Measurements from ENCODE around the gene RASD2.

Gene RASD2

GRCh38 chr22:35541254-35541748, 670 bp downstream of the RASD2 start:
- no peak for DNase-seq (ENCODE audit: low spot score)

GRCh38 chr22:35542157-35542938, 1.7 kb downstream of the RASD2 start:
- DNase-seq (ENCODE audit: low spot score): no peak

GRCh38 chr22:35542939-35543516, 2.4 kb downstream of the RASD2 start:
- no peak for DNase-seq (ENCODE audit: low spot score)

- no peak for DNase-seq (ENCODE audit: low spot score)
Observed at GRCh38 chr22:35543702-35544101, 3.1 kb downstream of the RASD2 start.

GRCh38 chr22:35544189-35544588, 3.6 kb downstream of the RASD2 start:
- DNase-seq (ENCODE audit: low spot score): no peak

GRCh38 chr22:35544827-35545226, 4.2 kb downstream of the RASD2 start:
- DNase-seq (ENCODE audit: low spot score): no peak

- DNase-seq (ENCODE audit: low spot score): no peak
Observed at GRCh38 chr22:35546886-35547285, 6.3 kb downstream of the RASD2 start.

GRCh38 chr22:35547987-35548721, 7.5 kb downstream of the RASD2 start:
- DNase-seq (ENCODE audit: low spot score): no peak

GRCh38 chr22:35548722-35549112, 8.1 kb downstream of the RASD2 start:
- DNase-seq (ENCODE audit: low spot score): no peak

GRCh38 chr22:35549328-35549727, 8.7 kb downstream of the RASD2 start:
- no peak for DNase-seq (ENCODE audit: low spot score)

- DNase-seq (ENCODE audit: low spot score): no peak
Observed at GRCh38 chr22:35551549-35552177, 11.0 kb downstream of the RASD2 start.

GRCh38 chr22:35552196-35552842, 11.7 kb downstream of the RASD2 start:
- peak; percentile 82 for DNase-seq (ENCODE audit: low spot score)

GRCh38 chr22:35552846-35553245, 12.2 kb downstream of the RASD2 start:
- no peak for DNase-seq (ENCODE audit: low spot score)

GRCh38 chr22:35553341-35553740, 12.7 kb downstream of the RASD2 start:
- DNase-seq (ENCODE audit: low spot score): no peak

GRCh38 chr22:35554297-35554845, 13.7 kb downstream of the RASD2 start:
- no peak for DNase-seq (ENCODE audit: low spot score)

- DNase-seq (ENCODE audit: low spot score): no peak
Observed at GRCh38 chr22:35555483-35555890, 14.9 kb downstream of the RASD2 start.

GRCh38 chr22:35555946-35556547, 15.4 kb downstream of the RASD2 start:
- no peak for DNase-seq (ENCODE audit: low spot score)

- no peak for DNase-seq (ENCODE audit: low spot score)
Observed at GRCh38 chr22:35556666-35557065, 16.0 kb downstream of the RASD2 start.

GRCh38 chr22:35558031-35558430, 17.4 kb downstream of the RASD2 start:
- no peak for DNase-seq (ENCODE audit: low spot score)

GRCh38 chr22:35558719-35559118, 18.1 kb downstream of the RASD2 start:
- no peak for DNase-seq (ENCODE audit: low spot score)

GRCh38 chr22:35559354-35560005, 18.8 kb downstream of the RASD2 start:
- no peak for DNase-seq (ENCODE audit: low spot score)
